GM21423 (cell line): Measurements from ENCODE around the gene PNPLA1.

ENCODE experiments used
- ATAC-seq: cut with Tn5 transposase; IDR thresholded peaks from one replicate; pipeline ENCODE4 v1.9.1; 2021; ENCODE audit warnings: mild to moderate bottlenecking, moderate library complexity; ENCODE audit not compliant: unreplicated experiment

PNPLA1 gene

DNA sequence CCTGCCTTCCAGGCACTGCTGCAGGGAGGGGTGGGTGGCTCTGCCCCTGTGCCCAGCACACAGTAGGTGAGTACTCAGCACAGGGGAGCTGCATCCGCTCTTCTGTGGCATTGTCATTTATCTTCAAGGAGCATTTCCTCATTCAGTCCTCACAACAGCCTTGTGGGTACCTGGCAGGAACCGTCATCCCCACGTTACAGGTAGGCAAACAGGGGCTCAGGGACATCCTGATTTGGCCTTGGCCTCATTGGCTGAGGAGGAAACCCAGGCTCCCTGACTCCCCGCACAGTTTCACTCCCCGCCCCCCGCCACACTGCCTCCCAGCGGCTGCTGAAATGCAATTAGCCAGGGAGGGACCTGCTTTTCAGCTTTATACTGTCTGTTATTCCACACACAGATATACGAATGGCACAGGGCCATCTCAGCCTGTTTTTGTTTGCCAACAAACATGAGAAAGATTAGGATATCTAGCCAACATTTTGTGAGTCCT lies 24.2 kb upstream of the PNPLA1 start:
- ATAC-seq: no peak

DNA sequence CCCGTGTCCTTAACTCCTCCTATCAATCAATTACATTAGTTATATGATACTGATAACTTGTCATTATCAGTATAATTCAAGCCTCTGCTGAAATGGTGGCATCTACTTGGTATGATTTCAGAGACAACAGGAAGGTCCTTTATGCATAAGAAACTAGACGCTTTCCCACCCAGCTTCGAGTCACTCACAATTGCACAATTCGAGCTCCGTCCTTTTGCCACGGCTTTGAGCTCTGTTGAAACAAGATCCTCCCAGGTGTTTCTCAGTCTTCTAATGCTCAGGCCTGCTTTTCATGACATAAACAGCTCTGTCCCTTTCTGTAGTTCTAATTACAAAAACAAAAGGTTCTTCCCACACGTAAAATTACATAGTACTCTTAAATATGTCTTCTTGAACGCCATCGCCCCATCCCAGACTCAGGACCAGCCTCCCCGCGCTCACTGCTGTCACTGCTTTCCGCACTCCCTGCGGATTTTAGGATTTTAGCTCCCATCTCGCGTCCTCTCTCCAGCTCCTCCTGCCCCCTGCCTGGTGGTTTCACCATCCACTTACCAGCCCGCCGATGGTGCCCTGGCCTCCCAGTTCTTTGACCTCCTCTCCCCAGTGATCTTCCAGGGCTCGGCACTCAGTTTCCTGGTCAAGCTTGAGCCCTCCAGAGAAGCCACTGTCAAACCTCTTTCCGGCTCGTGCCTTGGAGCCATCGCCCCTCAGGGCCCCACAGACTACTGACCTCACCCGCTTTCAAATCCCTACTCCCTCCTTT lies 23.2 kb upstream of the PNPLA1 start:
- no peak for ATAC-seq

GRCh38 chr6:36247693-36248092 lies 22.2 kb upstream of the PNPLA1 start:
- no peak for ATAC-seq

DNA sequence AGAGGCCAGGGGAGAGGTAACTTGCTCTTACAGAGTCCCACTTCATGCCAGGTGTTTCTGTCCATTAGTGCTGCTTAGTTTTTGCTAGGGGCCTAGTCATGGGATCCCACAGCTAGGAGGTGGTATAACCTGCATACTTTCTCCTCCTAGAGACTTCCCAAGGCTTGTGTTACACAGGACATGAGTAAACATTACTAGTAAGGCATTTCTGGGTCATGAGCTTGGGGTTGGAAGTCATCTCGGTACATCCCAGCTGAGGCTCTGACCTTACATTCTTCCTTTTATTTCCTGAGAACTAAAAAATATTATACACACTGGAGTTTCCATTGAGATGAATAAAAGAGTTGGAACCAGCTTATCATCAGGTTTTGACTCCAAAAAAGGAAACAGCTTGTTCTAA lies 20.9 kb upstream of the PNPLA1 start:
- ATAC-seq: no peak

DNA sequence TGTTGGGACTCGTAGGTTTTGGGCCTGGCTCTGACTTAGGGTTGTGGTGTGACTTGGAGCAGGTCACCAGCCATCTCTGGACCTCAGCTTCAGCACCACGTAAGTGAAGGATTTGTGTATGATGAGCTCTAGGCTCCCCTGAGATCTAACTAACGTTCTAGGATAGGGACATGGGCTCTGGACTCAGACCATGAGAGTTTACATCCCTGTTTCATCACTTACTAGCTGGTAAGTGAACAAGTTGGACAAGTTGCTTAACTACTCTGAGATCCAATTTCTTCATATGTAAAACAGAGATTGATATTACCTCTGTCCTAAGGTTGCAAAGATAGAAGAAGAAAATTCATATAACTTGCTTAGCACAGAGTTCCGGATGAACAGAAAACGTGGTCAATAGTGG lies 20.3 kb upstream of the PNPLA1 start:
- ATAC-seq: no peak

DNA sequence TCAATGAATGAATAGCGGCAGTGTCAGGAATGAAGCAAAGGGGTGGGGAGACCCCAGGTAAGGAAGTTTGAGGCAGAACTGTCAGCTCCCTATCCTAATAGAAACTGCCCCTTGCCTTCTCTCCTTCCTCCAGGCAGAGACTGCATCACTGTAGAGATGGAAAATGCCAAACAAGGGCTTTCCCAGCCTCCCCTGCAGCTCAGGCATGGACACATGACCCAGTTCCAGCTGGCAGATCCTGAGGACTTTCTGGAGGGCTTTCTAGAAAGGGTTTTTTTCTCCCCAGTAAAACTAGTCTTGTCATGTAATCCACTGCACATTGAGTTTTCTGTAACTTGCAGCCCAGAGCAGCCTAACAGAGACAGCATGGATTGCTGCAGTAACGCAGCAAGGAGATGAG lies 17.9 kb upstream of the PNPLA1 start:
- ATAC-seq: no peak

- no peak for ATAC-seq
Observed at GRCh38 chr6:36263390-36264000, 6.4 kb upstream of the PNPLA1 start.

DNA sequence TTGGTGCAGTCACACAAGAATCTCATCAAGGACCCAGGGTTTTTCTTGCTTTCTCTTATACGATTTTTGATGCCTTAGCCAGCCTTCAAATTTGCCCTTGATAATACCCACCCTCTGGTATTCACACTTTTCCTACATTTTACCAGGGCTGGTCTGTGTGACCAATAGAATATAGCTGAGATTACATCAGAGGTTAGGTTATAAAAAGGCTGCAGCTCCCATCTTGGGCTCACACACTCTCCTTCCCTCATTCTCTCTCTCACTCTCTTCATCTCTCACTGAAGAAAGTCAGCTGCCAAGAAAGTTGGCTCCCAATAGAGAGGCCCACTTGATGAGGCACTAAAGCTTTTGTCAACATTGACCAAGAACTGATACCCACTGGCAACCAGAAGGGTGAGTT lies 4.1 kb upstream of the PNPLA1 start:
- ATAC-seq: no peak

DNA sequence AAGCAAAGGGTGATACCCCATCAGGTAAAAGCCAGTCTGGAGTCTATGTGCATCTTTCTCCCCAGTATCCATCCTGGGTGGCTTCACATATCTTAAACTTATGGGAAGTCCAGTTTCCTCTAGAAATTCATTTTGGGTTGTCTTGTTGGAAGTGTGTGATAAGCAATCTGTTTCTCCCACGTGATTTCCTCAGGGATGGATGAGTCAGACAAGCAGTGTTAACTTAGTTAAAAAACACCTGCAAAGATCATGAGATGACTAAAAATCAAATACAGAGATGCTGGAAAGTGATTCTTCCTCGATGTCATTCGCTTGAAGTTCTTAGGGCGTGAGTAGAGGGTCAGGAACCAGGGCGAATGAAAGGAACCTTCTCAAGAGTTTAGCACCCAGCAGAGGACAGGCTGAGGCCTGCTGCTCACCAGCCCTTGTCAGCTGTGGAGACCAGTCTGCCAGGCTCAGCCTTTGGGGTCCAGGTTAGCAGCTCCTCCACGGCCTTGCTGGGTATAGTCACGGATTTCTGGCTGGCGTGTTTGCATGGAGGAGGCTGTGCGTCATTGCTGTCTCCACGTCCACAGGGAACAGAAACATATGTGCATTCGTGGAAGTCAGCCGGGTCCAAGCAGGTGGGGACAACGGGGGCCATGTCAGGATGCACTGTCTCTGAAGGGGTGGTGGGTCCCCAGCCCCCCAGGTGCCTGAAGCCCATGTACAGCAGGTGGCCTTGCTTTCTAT lies 2.8 kb upstream of the PNPLA1 start:
- ATAC-seq: no peak

DNA sequence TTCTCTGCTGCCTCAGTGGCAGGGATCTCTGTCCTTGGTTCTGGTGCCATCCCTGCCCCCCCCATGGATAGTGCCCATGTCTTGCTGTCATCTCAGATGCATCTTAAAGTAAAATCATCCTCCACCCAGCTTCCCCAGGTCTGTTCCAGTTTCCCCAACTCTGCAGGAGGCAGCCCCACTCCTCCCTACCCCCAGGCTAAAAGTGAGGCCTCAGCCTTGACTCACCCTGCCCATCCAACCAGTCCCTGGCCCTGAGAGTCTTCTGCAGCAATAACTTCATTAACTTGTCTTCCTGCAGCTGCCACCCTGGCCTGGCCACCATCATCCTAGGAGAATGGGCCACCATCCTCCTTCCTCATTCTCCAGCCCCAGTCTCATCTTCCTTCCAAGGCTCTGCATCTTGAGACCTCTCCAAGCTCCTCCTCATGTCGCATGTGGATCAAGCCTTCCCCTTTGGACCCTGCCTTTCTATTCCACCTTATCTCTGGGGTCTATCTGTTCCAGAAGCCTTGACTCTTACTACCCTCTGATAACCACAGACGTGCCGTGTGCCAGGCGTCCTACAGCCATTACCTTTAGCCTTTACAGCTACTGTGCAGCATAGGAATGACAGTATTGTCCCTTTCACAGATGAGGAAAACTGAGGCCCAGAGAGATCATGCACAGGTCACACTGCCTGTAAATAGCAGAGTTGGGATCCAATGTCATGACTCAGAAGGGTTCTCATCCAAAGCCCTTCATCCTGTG lies 2.0 kb upstream of the PNPLA1 start:
- no peak for ATAC-seq

DNA sequence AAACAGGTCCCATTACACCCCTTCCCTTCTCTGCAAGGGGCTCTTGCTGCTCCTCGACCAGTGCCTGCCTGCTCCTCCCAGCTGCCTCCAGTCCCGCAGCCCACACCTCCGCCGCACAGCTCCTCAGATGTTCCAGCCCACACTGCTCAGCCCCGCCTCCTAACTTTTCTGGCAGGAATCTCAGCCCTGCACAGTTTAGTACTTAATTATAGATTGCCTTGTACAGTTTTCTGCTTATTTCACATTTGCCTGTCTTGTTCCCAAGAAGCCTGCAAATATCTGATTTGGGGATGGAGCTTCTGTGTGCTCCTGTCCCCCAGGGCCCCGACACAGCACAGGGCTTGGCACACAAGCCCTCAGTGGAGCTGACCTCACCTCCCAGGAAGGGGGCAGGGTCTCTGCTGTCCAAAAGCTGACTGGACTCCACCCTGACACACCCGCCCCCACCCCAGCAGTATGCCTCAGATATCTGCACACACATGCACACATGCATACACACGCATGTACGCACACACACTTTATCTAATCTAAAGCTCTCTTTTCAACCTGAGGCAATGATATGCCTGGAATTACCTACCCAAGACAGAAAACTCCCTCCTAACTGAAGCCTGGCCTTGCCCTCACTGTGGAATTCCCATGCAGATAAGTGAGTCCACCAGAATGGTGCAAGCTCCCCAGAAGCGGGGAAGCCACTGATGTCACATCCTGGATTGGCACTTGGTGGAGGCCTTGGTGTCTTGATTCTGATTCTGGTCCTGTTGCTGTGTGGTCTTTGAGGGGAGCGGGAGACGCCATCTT lies 1.2 kb upstream of the PNPLA1 start:
- ATAC-seq: no peak

DNA sequence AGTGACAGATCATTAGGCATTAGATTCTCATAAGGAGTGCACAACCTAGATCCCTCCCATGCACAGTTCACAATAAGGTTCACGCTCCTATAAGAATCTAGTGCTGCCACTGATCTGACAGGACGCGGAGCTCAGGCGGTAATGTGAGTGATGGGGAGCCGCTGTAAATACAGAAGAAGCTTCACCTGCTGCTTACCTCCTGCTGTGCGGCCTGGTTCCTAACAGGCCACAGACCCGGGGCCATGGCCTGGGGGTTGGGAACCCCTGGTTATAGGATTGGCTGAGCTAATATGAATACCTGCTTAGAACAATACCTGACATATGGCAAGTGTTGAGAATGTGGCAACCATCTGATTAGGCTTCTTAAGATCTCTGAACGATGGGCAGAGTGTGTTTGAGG lies 2.4 kb downstream of the PNPLA1 start:
- ATAC-seq: no peak

DNA sequence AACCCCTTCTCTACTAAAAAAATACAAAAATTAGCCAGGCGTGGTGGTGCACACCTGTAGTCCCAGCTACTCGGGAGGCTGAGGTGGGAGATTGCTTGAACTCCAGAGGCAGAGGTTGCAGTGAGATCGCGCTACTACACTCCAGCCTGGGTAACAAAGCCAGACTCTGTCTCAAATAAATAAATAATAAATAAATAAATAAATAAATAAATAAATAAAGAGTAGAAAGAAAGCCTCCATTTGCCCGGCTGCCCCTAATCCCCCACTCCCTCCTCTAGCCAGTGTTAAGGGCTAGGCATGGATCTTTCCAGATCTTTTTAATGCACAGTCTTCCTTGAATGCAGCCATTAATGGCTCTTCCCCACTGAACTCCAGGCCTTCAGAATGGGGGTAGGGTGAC lies 3.2 kb downstream of the PNPLA1 start:
- ATAC-seq: no peak

DNA sequence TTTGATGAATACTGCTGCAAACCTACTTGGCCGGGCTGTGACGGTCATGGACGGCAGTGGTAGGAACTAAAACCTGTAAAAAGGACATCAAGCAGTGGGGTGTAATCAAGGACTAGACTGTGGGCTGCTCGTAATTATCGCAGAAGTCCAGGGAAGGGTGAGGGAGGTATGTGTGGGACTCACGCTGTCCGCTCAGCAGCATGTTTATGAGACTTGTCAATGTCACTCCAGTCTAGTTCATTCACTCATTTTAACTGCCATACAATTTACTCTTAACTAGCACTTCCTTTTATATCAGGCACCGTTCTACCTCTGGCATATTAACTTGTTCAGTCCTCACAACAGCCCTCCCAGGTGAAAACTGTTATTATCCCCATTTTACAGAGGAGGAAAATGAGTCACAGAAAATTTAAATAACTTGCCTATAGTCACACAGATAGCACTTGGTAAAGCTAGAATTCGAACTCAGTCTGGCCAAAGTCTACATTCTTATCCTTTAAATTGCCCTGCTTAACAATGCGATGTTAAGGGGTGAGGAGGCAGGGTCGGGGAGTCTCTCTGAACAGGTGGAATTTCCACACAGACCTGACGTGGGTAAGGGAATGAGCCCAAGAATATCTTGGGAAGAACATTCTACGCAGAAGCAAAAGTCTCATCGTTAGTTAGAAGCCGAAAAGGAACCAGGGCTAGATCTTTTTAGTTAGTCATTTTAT lies 4.1 kb downstream of the PNPLA1 start:
- ATAC-seq: no peak

GRCh38 chr6:36276581-36277536 lies 7.0 kb downstream of the PNPLA1 start:
- no peak for ATAC-seq

GRCh38 chr6:36277946-36278470 lies 8.1 kb downstream of the PNPLA1 start:
- no peak for ATAC-seq

DNA sequence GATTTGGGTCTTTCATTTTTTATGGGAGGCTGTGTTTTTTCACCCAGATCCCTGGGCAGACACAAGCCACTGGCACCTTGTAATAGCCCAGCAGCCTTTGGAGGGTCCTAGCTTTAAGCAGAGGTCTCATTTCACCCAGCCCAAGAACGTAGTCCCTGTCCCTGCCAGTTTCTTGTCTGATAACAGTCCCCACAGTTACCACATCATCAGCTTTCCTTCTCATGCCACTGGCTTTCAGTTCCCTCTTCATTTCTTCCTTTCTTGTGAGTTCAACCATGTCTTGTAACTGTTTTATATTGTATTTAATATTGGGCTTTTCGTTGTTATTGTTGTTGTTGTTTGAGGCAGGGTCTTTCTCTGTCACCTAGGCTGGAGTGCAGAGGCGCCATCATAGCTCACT lies 10.6 kb downstream of the PNPLA1 start:
- ATAC-seq: no peak

DNA sequence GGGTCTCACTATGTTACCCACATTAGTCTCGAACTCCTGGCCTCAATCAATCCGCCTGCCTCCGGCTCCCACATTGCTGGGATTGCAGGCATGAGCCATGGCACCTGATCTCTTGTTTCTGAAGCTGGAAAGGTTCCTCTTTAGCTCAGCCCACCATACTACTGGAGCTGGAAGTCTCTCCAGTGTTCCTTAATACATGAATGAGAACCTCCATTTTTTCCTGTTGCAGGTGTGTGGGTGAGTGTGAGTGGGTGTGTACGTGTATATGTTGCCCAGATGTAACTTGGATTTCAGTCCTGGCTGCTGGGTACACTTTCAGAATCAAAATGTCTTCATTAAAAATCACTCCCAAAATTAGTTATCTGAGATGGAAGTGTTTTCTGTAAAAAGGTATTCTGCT lies 11.1 kb downstream of the PNPLA1 start:
- ATAC-seq: no peak
